ENCODE results near the gene MRPL23.
"Not testable (repeated sequence)": the region's sequence is repeated elsewhere in the genome, so short reads cannot be mapped to it uniquely, and the experiment has no call there.

The MRPL23 gene

GRCh38 chr11:1933416-1934334 is 13.5 kb upstream of the MRPL23 start:
- DNase-seq (ENCODE audit: low spot score) = no peak

DNA sequence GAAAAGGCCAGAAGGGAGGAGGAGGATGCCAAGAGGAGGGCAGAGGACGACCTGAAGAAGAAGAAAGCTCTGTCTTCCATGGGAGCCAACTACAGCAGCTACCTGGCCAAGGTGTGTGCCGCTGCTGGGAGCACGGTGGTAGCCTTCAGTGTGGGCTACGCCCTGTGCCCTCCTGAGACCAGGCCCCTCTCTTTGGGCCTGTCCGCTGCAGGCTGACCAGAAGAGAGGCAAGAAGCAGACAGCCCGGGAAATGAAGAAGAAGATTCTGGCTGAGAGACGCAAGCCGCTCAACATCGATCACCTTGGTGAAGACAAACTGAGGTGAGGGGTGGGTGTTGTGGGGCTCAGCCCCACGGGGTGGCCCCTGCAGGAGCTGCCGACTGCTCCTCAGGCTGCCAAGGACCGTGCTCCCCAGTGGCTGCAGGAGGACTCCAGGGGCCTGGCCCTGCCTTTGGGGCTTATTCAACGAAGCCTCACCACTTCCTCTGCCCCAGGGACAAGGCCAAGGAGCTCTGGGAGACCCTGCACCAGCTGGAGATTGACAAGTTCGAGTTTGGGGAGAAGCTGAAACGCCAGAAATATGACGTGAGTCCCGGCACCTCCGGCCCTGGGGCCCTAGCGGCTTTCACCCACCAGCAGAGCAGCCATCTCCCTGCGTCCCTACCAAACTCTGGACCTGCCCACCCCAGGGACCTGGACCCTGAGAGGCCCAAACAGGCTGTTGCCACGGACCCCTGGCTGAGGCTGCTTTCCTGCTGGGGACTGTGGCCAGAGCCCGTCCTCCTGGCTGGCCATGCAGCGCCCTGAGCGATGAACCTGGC is 12.6 kb upstream of the MRPL23 start:
- no peak for DNase-seq (ENCODE audit: low spot score)

DNA sequence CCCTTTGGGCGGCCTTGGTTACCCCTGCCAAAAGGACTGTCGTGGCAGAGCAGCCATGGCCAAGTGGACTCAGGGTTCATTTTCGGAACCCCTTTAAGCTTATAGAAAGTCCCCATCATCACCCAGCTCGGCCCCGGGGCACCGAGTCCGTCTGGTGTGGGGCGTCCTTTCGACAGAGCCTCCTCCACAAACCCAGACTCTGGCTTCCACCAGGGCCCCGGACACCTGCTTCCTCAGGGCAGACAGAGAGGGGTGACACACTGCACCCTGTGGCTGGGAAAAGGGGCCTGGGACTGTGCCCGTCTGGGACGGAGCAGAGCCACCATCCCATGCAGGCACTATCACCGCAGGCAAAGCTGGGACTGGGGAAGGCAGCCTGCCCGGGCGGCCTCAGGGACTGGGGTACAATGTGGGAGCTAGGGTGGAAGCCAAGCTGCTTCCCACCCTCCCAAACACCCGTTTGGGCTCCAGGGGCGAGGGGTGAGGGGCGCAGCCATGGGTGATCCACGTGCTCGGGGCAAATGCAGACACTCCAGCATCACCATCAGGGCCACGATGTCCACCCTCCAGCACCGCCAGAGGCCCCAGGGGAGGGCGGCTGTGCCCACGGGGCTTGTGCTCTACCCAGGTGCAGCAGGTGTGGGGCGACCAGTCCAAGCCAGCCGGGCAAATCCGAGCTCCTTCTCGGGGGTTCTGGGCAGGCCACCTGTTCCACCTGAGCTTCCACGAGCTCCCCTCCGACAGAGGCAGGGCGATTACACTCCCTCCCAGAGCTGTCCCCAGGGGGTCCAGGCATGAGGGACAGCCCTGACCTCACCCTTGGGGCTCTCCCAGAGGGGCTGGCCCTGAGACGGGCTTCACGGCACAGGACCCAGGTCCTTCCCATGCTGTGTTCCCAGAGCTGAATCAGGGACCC is 11.7 kb upstream of the MRPL23 start:
- DNase-seq (ENCODE audit: low spot score) = no peak

- DNase-seq (ENCODE audit: low spot score) = no peak
These were observed 10.9 kb upstream of the MRPL23 start for GRCh38 chr11:1936072-1936780.

GRCh38 chr11:1936781-1937615 is 10.1 kb upstream of the MRPL23 start:
- DNase-seq (ENCODE audit: low spot score) = no peak

DNA sequence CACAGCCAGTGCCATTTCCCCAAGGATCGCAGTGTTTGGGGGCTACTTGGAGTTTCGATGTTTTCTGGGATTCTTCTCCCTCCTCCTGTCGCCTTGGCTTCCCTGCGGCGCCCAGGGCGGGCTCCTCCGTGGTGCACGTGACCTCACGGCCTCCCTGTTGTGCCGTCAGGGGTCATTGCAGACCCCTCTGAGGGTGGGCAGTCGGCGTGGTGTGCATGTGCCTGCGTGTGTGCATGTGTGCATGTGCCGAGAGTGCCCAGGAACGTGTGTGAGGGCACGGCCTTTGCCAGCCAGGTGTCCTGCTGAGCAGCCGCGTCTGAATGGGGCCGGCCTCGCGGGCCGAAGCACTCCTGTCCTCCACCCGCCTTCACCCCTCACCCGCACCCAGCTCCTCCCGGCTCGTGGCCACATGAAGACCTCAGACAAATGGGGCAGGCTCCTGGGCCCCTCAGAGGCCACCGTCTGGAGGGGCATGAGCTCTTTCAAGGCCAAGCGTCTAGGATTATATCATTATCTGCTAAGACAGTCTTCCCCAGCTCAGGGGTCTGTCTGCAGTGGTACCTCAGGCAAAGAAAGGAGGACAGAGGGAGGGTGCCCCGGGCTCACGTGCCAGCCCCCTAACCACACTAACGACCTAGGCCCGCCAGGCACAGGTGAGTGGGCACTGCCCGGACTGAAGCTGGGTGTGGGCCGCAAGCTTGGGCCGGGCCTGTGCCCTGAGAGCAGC is 9.4 kb upstream of the MRPL23 start:
- no peak for DNase-seq (ENCODE audit: low spot score)

DNA sequence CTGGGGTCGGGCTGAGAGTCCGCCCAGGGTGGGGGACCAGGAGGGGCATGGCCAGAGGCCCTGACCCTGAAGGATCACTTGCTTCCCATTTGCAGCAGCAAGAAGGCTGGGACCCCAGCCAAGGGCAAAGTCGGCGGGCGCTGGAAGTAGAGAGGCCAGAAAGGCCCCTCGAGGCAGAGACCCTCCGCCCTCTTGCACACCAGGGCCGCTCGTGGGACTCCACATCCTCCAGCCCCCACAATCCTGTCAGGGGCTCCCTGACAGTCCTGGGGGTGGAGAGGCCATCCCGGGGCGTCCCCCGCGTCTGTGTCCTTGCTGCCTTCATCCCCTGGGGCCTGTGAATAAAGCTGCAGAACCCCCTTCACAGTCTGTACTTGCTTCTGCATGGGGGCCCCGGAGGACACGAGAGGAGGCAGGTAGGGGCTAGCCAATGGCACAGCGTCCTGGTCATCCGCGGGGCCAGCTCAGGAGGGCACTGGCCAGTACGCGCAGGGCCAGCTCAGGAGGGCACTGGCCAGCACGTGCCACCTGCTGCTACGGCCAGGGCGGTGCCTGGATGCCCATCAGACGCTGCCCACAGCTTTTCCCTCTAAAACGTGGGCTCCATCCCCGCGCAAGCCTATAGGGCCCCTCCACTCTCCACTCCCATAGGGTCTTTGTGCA is 8.7 kb upstream of the MRPL23 start:
- no peak for DNase-seq (ENCODE audit: low spot score)

GRCh38 chr11:1939006-1939625 is 8.0 kb upstream of the MRPL23 start:
- DNase-seq (ENCODE audit: low spot score) = no peak

DNA sequence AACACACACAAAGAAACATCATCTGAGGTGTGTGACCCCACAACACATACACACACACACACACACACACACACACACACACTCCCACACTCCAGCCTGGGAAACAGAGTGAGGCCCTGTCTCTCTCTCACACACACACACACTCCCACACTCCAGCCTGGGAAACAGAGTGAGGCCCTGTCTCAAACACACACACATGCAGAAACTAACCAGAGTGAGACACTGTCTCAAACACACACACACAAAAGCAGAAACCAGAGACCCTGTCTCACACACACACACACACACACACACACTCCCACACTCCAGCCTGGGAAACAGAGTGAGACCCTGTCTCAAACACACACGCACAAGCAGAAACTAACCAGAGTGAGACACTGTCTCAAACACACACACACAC is 7.3 kb upstream of the MRPL23 start:
- not testable (repeated sequence) for DNase-seq (ENCODE audit: low spot score)

DNA sequence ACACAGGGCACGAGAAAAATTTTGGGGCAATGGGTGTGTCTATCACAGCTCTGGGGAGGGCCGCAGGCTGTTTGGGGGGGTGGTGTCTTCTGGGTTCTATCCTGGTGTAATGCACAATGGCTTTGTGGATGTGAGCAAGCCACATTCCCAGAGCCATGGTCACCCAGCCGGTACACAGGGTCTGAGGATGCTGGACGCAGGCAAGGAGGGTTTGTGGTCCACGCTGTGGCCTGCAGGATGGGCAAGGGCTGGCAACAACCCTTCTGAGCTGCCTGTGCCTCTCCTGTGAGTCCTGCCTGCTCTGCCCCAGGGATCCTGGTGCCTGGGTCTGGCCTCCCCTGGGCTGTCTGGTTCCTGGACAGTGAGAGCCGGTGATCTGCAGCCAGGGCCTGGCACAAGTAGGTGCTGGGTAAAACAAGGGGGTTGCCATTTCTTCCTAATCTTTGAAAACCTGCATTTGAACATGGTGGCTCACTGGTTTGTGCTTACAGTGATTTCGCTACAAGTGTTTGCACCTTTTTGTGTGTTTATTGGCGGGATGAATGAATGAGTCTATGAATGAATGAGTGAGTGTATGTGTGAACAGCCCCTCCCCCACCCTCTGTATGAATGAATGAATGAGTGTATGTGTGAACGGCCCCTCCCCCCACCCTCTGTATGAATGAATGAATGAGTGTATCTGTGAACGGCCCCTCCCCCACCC is 4.4 kb upstream of the MRPL23 start:
- DNase-seq (ENCODE audit: low spot score) = no peak

DNA sequence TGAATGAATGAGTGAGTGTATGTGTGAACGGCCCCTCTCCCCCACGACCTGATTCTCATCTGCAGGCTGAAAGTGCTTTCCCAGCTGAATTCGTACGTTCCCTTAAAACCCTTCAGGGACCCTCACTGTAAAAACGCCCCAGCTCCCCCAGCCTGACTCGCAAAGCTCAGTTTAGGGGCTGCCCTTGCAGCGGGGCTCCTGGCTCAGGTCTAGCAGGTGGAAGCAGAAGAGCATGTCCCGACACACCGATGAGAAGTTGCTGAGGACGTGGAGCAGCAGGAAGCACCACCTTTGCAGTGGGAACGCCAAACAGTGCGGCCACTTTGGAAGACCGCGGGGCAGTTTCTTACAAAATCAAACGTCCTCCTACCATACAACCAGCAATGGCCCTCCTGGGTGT is 3.6 kb upstream of the MRPL23 start:
- no peak for DNase-seq (ENCODE audit: low spot score)

- no peak for DNase-seq (ENCODE audit: low spot score)
These were observed 3.2 kb upstream of the MRPL23 start for GRCh38 chr11:1943977-1944376.

DNA sequence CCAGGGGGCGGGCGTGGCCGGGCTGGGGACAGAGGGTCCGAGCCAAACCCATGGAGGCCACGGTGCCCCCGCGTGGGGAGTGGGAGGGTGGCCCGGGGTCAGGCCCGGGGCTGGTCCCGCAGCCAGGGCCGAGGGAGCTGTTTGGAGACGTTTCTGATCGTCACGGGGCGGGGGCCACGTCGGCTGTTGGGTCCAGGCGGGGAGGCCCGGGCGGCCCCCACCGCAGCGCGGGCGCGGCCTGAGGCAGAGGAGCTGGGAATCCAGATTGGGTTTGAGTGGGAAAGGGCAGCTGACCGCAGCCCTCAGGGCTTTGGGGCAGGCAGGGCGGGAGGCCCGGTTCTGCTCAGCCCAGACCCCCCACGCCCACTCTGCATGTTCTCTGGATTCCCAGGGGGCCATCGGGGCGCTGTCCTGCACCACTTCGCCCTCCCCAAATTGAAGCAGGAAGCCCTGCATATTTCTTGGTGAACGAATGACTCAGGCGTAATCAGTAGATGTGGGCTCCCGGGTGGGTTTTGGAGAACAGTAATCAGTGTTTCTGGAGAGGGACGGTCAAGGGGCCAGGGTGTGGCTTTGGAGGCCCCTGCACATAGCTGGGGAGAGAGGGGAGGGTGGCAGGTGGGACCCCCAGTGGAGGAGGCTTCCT is 583 bp downstream of the MRPL23 start:
- no peak for DNase-seq (ENCODE audit: low spot score)

DNA sequence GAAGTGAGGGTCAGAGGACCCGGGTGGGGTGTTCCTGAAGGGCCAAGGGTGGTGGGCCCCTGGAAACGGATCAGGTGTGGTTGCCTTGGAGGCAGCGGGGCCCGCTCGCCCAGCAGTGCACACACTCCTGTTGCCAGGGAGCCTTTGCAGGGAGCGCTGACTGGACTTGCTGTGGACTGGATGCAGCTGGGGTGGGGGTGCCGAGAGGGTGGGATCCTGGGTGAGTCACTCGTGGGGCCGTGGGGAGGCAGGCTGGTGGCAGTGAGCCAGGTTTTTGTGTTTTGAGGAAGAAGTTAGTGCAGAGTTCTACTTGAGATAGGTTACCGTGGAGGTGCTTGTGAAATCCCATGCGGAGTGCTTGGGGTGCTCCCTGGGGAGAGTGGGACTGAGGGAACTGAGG is 1.3 kb downstream of the MRPL23 start:
- no peak for DNase-seq (ENCODE audit: low spot score)

GRCh38 chr11:1949302-1949701 is 2.2 kb downstream of the MRPL23 start:
- no peak for DNase-seq (ENCODE audit: low spot score)

DNA sequence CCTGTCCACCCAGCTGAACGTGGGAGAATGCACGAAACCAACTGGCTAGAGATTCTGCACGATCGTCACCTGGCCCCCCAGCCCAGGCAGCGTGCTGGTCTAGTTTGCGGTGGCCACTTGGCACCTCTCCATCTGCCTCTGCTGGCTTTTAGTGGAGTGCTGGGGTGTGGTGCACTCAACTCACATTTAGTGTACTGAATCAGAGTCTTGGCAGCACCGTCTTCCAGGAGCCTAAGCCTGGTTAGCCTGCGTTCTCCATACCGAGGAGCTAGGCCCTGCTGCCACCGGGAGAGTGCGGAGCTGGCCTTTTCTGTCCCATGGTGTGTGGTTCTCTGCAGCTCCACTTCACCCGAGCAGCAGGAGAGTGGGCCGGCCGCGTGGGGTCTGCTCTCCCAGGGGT is 2.8 kb downstream of the MRPL23 start:
- DNase-seq (ENCODE audit: low spot score) = no peak

DNA sequence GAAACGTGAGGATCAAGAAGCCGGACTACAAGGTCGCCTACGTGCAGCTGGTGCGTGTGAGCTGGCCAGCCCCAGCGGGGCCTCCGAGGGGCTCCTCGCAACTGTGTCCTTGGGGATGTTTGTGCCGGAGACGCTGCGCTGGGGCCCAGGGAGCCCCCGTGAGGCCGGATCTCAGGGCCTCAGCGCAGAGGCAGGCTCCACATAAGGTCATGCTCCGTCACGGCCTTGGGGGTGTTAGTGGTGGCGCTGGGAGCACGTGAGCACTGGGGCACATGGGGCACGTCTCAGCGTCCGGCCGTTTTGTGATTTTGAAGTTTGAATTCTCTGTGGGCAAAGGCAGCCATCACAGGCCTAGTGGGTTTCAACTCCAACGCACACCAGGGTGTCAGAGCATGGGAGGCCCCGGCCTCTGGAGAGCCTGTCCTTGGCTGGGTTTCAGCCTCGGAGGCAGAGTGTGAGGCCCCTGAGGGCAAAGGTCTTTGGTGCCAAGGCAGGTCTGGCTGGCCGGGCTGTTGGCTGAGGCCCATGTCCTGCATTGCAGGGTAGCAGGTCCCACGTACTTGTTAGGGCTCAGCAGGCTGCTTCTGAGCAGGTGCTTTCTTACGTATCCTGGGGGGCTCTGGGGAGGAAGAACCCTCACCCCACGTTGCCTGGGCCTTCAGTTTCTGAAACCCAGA is 5.8 kb downstream of the MRPL23 start:
- no peak for DNase-seq (ENCODE audit: low spot score)

Measured in pons (tissue), 1 donor.